Bladder microvascular endothelial cell (primary cell): ENCODE data around the gene FAM9B. TPM values are rescaled to one million over a fixed set of nuclear protein-coding genes. Genes with fewer than 3 reads are reported as not detected.

ENCODE experiments used
- total RNA-seq: library from RNA; depleted of rRNA; stranded (reverse); fragments of >200 nt; gene quantifications from 2 replicates; pipeline ENCODE4 v1.2.3, GENCODE V29; 2014

FAM9B gene
- not detected in 2 replicates for total RNA-seq

GRCh38 chrX:9033989-9034388, at the start of gene FAM9B:
TSS of gene FAM9B (minus strand) at chrX:9034127. CDS start at chrX:9032986, 1,141 bp downstream.

Other genes starting within 250 kb of the FAM9B start
- gene FAM9A, start 232.7 kb downstream of the FAM9B start, total RNA-seq, result not detected in 2 replicates